ENCODE results near the gene ABCC1. TPM values are rescaled to one million over a fixed set of nuclear protein-coding genes. Genes with fewer than 3 reads are reported as not detected.

The ABCC1 gene
- total and polyA plus RNA-seq, 2 of the 8 experiments (the other 6 are each of a cell fraction or from before 2014, with no cell fraction given), result 42.6 to 66.8 TPM

DNA sequence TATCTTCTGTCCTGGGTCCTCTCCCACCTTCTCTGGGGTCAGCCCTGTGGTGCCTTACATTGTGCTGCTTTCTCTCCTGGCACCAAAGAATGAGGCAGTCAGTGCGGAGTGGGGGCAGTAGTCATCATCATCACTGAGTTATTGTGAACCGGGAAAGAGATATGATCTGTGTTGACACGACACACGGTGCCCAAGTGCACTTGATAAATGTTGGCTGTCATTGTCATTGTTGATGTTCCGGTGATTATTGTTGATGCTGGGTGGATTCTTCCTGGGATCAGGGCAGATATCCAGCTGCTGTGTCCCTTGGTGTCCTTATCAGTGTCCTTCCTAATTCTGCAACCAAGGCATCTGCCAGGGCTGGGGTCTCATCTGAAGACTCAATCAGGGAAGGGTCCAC is 152.2 kb downstream of the ABCC1 start (continued):
- TF ChIP-seq CBX5 (IDR thresholded peaks at IDR 0.05; ENCODE audit: low read depth, low read length) (no peak), JUND (IDR thresholded peaks at IDR 0.05; ENCODE audit: low read length) (no peak), SIRT6 (IDR thresholded peaks at IDR 0.05; ENCODE audit: low read length) (no peak), KDM4A (IDR thresholded peaks at IDR 0.05; ENCODE audit: low read depth, low read length, severe bottlenecking) (no peak), SUZ12 (IDR thresholded peaks at IDR 0.05; ENCODE audit: low read length) (no peak)
